ENCODE data around the gene APOBEC3A. TPM values are rescaled to one million over a fixed set of nuclear protein-coding genes. Genes with fewer than 3 reads are reported as not detected.
"Not testable (repeated sequence)": the region's sequence is repeated elsewhere in the genome, so short reads cannot be mapped to it uniquely, and the experiment has no call there.

The APOBEC3A gene
- total RNA-seq, 1 donor from 2014 or later = not detected

DNA sequence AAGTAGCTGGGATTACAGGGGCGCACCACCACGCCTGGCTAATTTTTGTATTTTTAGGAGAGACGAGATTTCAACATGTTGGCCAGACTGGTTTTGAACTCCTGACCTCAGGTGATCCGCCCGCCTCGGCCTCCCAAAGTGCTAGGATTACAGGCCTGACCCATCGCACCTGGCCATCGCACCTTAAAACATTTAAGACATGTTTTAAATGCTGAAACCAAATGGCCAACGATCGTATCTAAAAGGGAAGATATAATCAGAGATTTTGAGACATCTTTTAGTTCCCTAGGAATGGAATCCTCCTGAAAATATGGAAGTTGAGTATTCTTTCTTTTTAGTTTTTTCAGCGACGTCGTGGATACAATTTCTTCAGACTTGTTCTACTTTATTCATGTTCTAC lies 21.8 kb upstream of the APOBEC3A start:
- H3K27me3 Mint-ChIP-seq (ENCODE audit: low read depth) = peaks cover 44% of the 10 kb centered on the region
- no peak for DNase-seq (ENCODE audit: low spot score)
- intact Hi-C loops (cut with micrococcal nuclease) = no loop called here

GRCh38 chr22:38936562-38936961 lies 20.8 kb upstream of the APOBEC3A start:
- peaks cover 44% of the 10 kb centered on the region for H3K27me3 Mint-ChIP-seq (ENCODE audit: low read depth)
- intact Hi-C loops (cut with micrococcal nuclease) = no loop called here
- peaks cover 14% of the 10 kb centered on the region for H3K4me1 Mint-ChIP-seq (ENCODE audit: low read depth)
- DNase-seq (ENCODE audit: low spot score) = no peak
- H3K27ac Mint-ChIP-seq = no peak overlapping the region
- no peak overlapping the region for H3K4me3 Mint-ChIP-seq (ENCODE audit: low read depth)
- no peaks in the 10 kb centered on the region for H3K36me3 Mint-ChIP-seq (ENCODE audit: low read depth)
- H3K9me3 Mint-ChIP-seq = no peaks in the 10 kb centered on the region

More for the DNA sequence above, 21.8 kb upstream of the APOBEC3A start:
- H3K4me3 Mint-ChIP-seq (ENCODE audit: low read depth) = no peak overlapping the region
- H3K9me3 Mint-ChIP-seq = no peaks in the 10 kb centered on the region
- H3K27ac Mint-ChIP-seq = no peak overlapping the region
- H3K36me3 Mint-ChIP-seq (ENCODE audit: low read depth) = no peaks in the 10 kb centered on the region
- H3K4me1 Mint-ChIP-seq (ENCODE audit: low read depth) = peaks cover 5% of the 10 kb centered on the region

- intact Hi-C loops (cut with micrococcal nuclease) = no loop called here
- no peak for DNase-seq (ENCODE audit: low spot score)
- Mint-ChIP-seq H3K27me3 (ENCODE audit: low read depth) (peaks cover 44% of the 10 kb centered on the region), H3K36me3 (ENCODE audit: low read depth) (no peaks in the 10 kb centered on the region), H3K4me1 (ENCODE audit: low read depth) (peaks cover 18% of the 10 kb centered on the region), H3K4me3 (ENCODE audit: low read depth) (no peak overlapping the region), H3K9me3 (no peaks in the 10 kb centered on the region), H3K27ac (no peak overlapping the region)
Measured at GRCh38 chr22:38937036-38937435, 20.4 kb upstream of the APOBEC3A start.

- no peaks in the 10 kb centered on the region for H3K36me3 Mint-ChIP-seq (ENCODE audit: low read depth)
- H3K27me3 Mint-ChIP-seq (ENCODE audit: low read depth) = peaks cover 40% of the 10 kb centered on the region
- intact Hi-C loops (cut with micrococcal nuclease) = no loop called here
- no peak overlapping the region for H3K4me3 Mint-ChIP-seq (ENCODE audit: low read depth)
- DNase-seq (ENCODE audit: low spot score) = no peak
- peaks cover 21% of the 10 kb centered on the region for H3K4me1 Mint-ChIP-seq (ENCODE audit: low read depth)
- H3K9me3 Mint-ChIP-seq = no peaks in the 10 kb centered on the region
- peak overlapping the region; percentile 45 for H3K27ac Mint-ChIP-seq
Measured at GRCh38 chr22:38937541-38937940, 19.9 kb upstream of the APOBEC3A start.

GRCh38 chr22:38938221-38938620 lies 19.2 kb upstream of the APOBEC3A start:
- Mint-ChIP-seq H3K4me1 (ENCODE audit: low read depth) (peaks cover 23% of the 10 kb centered on the region), H3K27ac (no peak overlapping the region), H3K9me3 (no peaks in the 10 kb centered on the region), H3K27me3 (ENCODE audit: low read depth) (peaks cover 38% of the 10 kb centered on the region), H3K36me3 (ENCODE audit: low read depth) (no peaks in the 10 kb centered on the region), H3K4me3 (ENCODE audit: low read depth) (no peak overlapping the region)
- intact Hi-C loops (cut with micrococcal nuclease) = no loop called here
- no peak for DNase-seq (ENCODE audit: low spot score)

DNA sequence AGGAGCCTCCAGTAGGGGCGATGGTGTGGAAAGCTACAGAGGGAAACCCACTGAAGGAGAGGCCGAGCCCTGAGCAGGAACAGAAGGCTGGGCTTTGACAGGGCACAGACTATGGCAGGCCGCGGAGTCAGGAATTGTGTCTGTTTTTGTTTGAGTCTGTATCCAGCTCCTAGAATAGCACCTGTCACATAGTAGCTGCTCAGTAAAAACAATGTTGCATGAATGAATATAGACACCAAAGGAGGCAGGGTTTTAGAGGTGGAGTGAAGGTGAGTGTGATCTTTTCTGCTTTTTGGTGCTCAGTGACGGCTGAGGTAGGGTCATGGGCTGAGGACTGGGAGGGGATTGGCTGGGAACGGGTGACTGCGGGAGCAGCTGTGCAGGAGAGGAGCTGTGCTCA lies 18.5 kb upstream of the APOBEC3A start:
- Mint-ChIP-seq H3K27me3 (ENCODE audit: low read depth) (peaks cover 39% of the 10 kb centered on the region), H3K4me3 (ENCODE audit: low read depth) (no peak overlapping the region), H3K36me3 (ENCODE audit: low read depth) (peaks cover 3% of the 10 kb centered on the region), H3K9me3 (no peaks in the 10 kb centered on the region), H3K4me1 (ENCODE audit: low read depth) (peaks cover 27% of the 10 kb centered on the region), H3K27ac (no peak overlapping the region)
- intact Hi-C loops (cut with micrococcal nuclease) = no loop called here
- no peak for DNase-seq (ENCODE audit: low spot score)

- Mint-ChIP-seq H3K27me3 (ENCODE audit: low read depth) (peaks cover 35% of the 10 kb centered on the region), H3K9me3 (no peaks in the 10 kb centered on the region), H3K27ac (peak overlapping the region; percentile 84), H3K4me3 (ENCODE audit: low read depth) (peak overlapping the region; percentile 50), H3K4me1 (ENCODE audit: low read depth) (peaks cover 27% of the 10 kb centered on the region), H3K36me3 (ENCODE audit: low read depth) (peaks cover 3% of the 10 kb centered on the region)
- intact Hi-C loops (cut with micrococcal nuclease) = loop anchor here (1.0 to 10.0 kb wide), 7 partner anchors 13 to 294 kb away; partner anchors contain the start of genes APOBEC3H and SUN2
- no peak for DNase-seq (ENCODE audit: low spot score)
Measured at GRCh38 chr22:38940811-38941384, 16.5 kb upstream of the APOBEC3A start.

- H3K4me1 Mint-ChIP-seq (ENCODE audit: low read depth) = peaks cover 27% of the 10 kb centered on the region
- peak overlapping the region; percentile 50 for H3K4me3 Mint-ChIP-seq (ENCODE audit: low read depth)
- no peaks in the 10 kb centered on the region for H3K9me3 Mint-ChIP-seq
- peaks cover 36% of the 10 kb centered on the region for H3K27me3 Mint-ChIP-seq (ENCODE audit: low read depth)
- peak overlapping the region; percentile 84 for H3K27ac Mint-ChIP-seq
- peak; percentile 36 for DNase-seq (ENCODE audit: low spot score)
- intact Hi-C loops (cut with micrococcal nuclease) = loop anchor here (1.0 to 10.0 kb wide), 7 partner anchors 13 to 293 kb away; partner anchors contain the start of genes APOBEC3H and SUN2
- peaks cover 3% of the 10 kb centered on the region for H3K36me3 Mint-ChIP-seq (ENCODE audit: low read depth)
Measured at GRCh38 chr22:38941488-38941987, 15.9 kb upstream of the APOBEC3A start.

- H3K4me1 Mint-ChIP-seq (ENCODE audit: low read depth) = peaks cover 31% of the 10 kb centered on the region
- intact Hi-C loops (cut with micrococcal nuclease) = loop anchor here (5.0 to 10.0 kb wide), 4 partner anchors 155 to 292 kb away; partner anchors contain the start of genes APOBEC3H and SUN2
- peaks cover 3% of the 10 kb centered on the region for H3K36me3 Mint-ChIP-seq (ENCODE audit: low read depth)
- H3K27ac Mint-ChIP-seq = no peak overlapping the region
- peak overlapping the region; percentile 19 for H3K4me3 Mint-ChIP-seq (ENCODE audit: low read depth)
- DNase-seq (ENCODE audit: low spot score) = no peak
- peaks cover 42% of the 10 kb centered on the region for H3K27me3 Mint-ChIP-seq (ENCODE audit: low read depth)
- no peaks in the 10 kb centered on the region for H3K9me3 Mint-ChIP-seq
Measured at GRCh38 chr22:38942702-38943101, 14.7 kb upstream of the APOBEC3A start.

DNA sequence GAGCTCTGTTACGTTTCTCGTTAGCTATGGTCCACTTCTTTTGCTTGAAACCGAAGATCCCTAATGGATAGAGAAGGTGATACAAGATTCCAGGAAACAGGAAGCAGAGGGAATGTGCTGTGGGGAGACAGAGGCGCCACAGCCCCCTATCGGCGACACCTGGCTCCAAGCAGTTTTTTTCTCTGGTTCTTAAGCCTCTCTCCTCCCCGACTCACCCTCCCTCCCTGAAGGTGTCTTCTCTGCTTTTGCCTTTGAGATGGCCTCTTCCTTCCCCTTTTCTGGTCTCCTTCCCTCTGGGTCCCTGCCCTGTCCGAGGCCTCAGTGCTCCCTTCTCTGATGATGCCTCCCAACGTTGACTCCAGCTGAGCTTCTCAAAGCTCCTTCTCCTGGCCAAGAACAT lies 14.2 kb upstream of the APOBEC3A start:
- peaks cover 3% of the 10 kb centered on the region for H3K36me3 Mint-ChIP-seq (ENCODE audit: low read depth)
- peak overlapping the region; percentile 2 for H3K27ac Mint-ChIP-seq
- peaks cover 40% of the 10 kb centered on the region for H3K27me3 Mint-ChIP-seq (ENCODE audit: low read depth)
- peak overlapping the region; percentile 1 for H3K4me3 Mint-ChIP-seq (ENCODE audit: low read depth)
- H3K9me3 Mint-ChIP-seq = no peaks in the 10 kb centered on the region
- no peak for DNase-seq (ENCODE audit: low spot score)
- H3K4me1 Mint-ChIP-seq (ENCODE audit: low read depth) = peaks cover 34% of the 10 kb centered on the region
- intact Hi-C loops (cut with micrococcal nuclease) = loop anchor here (5.0 to 10.0 kb wide), 4 partner anchors 154 to 292 kb away; partner anchors contain the start of genes APOBEC3H and SUN2

DNA sequence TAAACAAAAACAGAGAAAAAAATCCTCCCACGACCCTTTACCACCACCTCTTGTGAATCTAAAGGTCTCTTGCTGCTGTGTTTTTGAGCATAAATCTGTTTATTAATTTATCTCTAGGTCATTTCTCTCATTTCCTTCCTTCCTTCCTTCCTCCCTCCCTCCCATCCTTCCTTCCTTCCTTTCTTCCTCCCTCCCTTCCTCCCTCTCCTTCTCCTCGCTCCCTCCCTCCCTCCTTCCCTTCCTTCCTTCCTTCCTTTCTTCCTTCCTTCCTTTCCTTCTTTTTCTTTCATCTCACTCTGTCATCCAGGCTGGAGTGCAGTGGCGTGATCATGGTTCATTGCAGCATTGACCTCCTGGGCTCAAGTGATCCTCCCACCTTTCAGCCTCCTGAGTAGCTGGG lies 13.5 kb upstream of the APOBEC3A start:
- Mint-ChIP-seq H3K27me3 (ENCODE audit: low read depth) (peaks cover 33% of the 10 kb centered on the region), H3K9me3 (no peaks in the 10 kb centered on the region), H3K4me3 (ENCODE audit: low read depth) (no peak overlapping the region), H3K36me3 (ENCODE audit: low read depth) (peaks cover 3% of the 10 kb centered on the region), H3K4me1 (ENCODE audit: low read depth) (peaks cover 34% of the 10 kb centered on the region), H3K27ac (peak overlapping the region; percentile 46)
- intact Hi-C loops (cut with micrococcal nuclease) = loop anchor here (5.0 to 10.0 kb wide), 4 partner anchors 153 to 291 kb away; partner anchors contain the start of genes APOBEC3H and SUN2
- no peak for DNase-seq (ENCODE audit: low spot score)

- Mint-ChIP-seq H3K9me3 (no peaks in the 10 kb centered on the region), H3K36me3 (ENCODE audit: low read depth) (peaks cover 3% of the 10 kb centered on the region), H3K27me3 (ENCODE audit: low read depth) (peaks cover 29% of the 10 kb centered on the region), H3K27ac (no peak overlapping the region), H3K4me3 (ENCODE audit: low read depth) (no peak overlapping the region), H3K4me1 (ENCODE audit: low read depth) (peaks cover 34% of the 10 kb centered on the region)
- DNase-seq (ENCODE audit: low spot score) = no peak
- intact Hi-C loops (cut with micrococcal nuclease) = loop anchor here (5.0 to 10.0 kb wide), 4 partner anchors 153 to 290 kb away; partner anchors contain the start of genes APOBEC3H and SUN2
Measured at GRCh38 chr22:38944653-38945052, 12.8 kb upstream of the APOBEC3A start.

- DNase-seq (ENCODE audit: low spot score); H3K9me3 Mint-ChIP-seq; H3K27ac Mint-ChIP-seq; H3K36me3 Mint-ChIP-seq (ENCODE audit: low read depth); H3K4me3 Mint-ChIP-seq (ENCODE audit: low read depth): not testable (repeated sequence)
- peaks cover 25% of the 10 kb centered on the region for H3K27me3 Mint-ChIP-seq (ENCODE audit: low read depth)
- intact Hi-C loops (cut with micrococcal nuclease) = loop anchor here (10.0 kb wide), 2 partner anchors 191 to 289 kb away; partner anchors contain the start of gene SUN2
- peaks cover 33% of the 10 kb centered on the region for H3K4me1 Mint-ChIP-seq (ENCODE audit: low read depth)
Measured at GRCh38 chr22:38945706-38946338, 11.6 kb upstream of the APOBEC3A start.

Measured in activated T-helper 2 cell treated with anti-CD3 and anti-CD28 coated beads, Interferon-gamma antibody, Interleukin-2, Interleukin-4, amounts not matched to agents 10 μg/mL and 5 μg/mL and 100 μg/mL, durations not matched to agents 14 hours and 24 hours and 36 hours (primary cell).